ENCODE measurements around the gene ZYG11B. TPM values are rescaled to one million over a fixed set of nuclear protein-coding genes. Genes with fewer than 3 reads are reported as not detected.

The ZYG11B gene
- total RNA-seq, 1 experiment from 2014 or later: 20.6 TPM

DNA sequence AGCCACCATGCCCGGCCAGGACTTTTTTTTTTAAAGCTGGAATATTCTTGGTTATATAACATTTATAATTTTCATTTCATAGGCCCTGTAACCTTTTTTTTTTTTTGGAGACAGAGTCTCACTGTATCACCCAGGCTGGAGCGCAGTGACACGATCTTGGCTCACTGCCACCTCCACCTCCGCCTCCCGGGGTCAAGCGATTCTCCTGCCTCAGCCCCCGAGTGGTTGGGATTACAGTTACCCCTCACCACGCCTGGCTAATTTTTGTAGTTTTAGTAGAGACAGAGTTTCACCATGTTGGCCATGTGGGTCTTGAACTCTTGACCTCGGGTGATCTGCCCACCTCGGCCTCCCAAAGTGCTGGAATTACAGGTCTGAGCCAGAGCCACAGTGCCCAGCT is 12.6 kb downstream of the ZYG11B start:
- DNase-seq: no peak
- Histone ChIP-seq H2BK120ac (ENCODE audit: low read depth, low read length, poor library complexity, severe bottlenecking) (no peak overlapping the region), H3K4me1 (ENCODE audit: insufficient read depth, low read length) (no peaks in the 10 kb centered on the region), H3K4me2 (ENCODE audit: insufficient read depth, insufficient read length, low read length) (no peak overlapping the region), H3K79me2 (ENCODE audit: insufficient read depth, low read length) (no peaks in the 10 kb centered on the region), H3K79me1 (ENCODE audit: insufficient read depth, low read depth, low read length, poor library complexity, severe bottlenecking) (no peaks in the 10 kb centered on the region), H2AK5ac (ENCODE audit: insufficient read length, low read length) (no peak overlapping the region), H3K4ac (ENCODE audit: low read depth, low read length) (no peak overlapping the region), H3K27me3 (ENCODE audit: insufficient read depth, low read length) (no peaks in the 10 kb centered on the region), H3K23me2 (ENCODE audit: insufficient read length, low read depth, low read length, poor library complexity, severe bottlenecking) (no peaks in the 10 kb centered on the region), H4K8ac (replicated peaks; ENCODE audit: insufficient read length, low read depth, low read length) (no peak overlapping the region), H3K9me3 (ENCODE audit: control insufficient read depth, low read depth, low read length) (no peaks in the 10 kb centered on the region), H2BK12ac (ENCODE audit: insufficient read length, low read depth, low read length) (no peak overlapping the region), H4K91ac (ENCODE audit: insufficient read length, low read depth, low read length) (no peak overlapping the region), H2BK5ac (ENCODE audit: insufficient read length, low read length) (no peak overlapping the region), H4K5ac (ENCODE audit: insufficient read length, low read depth, low read length) (no peak overlapping the region), H3K23ac (ENCODE audit: insufficient read length, low read depth, low read length) (no peak overlapping the region), H3K56ac (ENCODE audit: insufficient read length, low read depth, low read length) (no peak overlapping the region), H3K18ac (ENCODE audit: insufficient read length, low read depth, low read length) (no peak overlapping the region), H4K20me1 (ENCODE audit: control insufficient read depth, insufficient read depth, insufficient read length) (no peaks in the 10 kb centered on the region), H3K14ac (ENCODE audit: insufficient read depth, low read length) (no peak overlapping the region), H3K27ac (ENCODE audit: insufficient read length, low read depth, low read length) (no peak overlapping the region), H2BK15ac (ENCODE audit: low read depth, low read length) (no peak overlapping the region), H2BK20ac (ENCODE audit: low read depth, low read length, poor library complexity, severe bottlenecking) (no peak overlapping the region), H3T11ph (ENCODE audit: low read length) (no peak overlapping the region), H3K9ac (ENCODE audit: extremely low read depth, insufficient read length, low read length) (no peak overlapping the region), H2AFZ (ENCODE audit: low read length) (no peak overlapping the region)
- Mint-ChIP-seq H3K4me3 (no peak overlapping the region), H3K27ac (no peak overlapping the region), H3K4me1 (no peaks in the 10 kb centered on the region), H3K9me3 (peaks cover 10% of the 10 kb centered on the region in 2 experiments), H3K27me3 (ENCODE audit: low read depth) (no peaks in the 10 kb centered on the region), H3K36me3 (ENCODE audit: insufficient read depth in 1 of 3, low read depth in 3 of 3) (peaks cover 11 to 17% (median 12%) of the 10 kb centered on the region in 3 experiments)
- TF ChIP-seq, protein P1, sequence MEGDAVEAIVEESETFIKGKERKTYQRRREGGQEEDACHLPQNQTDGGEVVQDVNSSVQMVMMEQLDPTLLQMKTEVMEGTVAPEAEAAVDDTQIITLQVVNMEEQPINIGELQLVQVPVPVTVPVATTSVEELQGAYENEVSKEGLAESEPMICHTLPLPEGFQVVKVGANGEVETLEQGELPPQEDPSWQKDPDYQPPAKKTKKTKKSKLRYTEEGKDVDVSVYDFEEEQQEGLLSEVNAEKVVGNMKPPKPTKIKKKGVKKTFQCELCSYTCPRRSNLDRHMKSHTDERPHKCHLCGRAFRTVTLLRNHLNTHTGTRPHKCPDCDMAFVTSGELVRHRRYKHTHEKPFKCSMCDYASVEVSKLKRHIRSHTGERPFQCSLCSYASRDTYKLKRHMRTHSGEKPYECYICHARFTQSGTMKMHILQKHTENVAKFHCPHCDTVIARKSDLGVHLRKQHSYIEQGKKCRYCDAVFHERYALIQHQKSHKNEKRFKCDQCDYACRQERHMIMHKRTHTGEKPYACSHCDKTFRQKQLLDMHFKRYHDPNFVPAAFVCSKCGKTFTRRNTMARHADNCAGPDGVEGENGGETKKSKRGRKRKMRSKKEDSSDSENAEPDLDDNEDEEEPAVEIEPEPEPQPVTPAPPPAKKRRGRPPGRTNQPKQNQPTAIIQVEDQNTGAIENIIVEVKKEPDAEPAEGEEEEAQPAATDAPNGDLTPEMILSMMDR (conservative IDR thresholded peaks at IDR 0.05): no peak
- WGBS (ENCODE audit: extremely low coverage, insufficient read length, low lambda C conversion rate): no CpG with 5 or more reads among the region's 10 CpGs

Data from H9 (cell line).